GM18867 (cell line): ENCODE results near the gene TMEM175.

ENCODE experiments used
- ATAC-seq: cut with Tn5 transposase; IDR thresholded peaks from one replicate; pipeline ENCODE4 v1.9.1; 2021; ENCODE audit warnings: mild to moderate bottlenecking, moderate library complexity; ENCODE audit not compliant: unreplicated experiment

Gene TMEM175

DNA sequence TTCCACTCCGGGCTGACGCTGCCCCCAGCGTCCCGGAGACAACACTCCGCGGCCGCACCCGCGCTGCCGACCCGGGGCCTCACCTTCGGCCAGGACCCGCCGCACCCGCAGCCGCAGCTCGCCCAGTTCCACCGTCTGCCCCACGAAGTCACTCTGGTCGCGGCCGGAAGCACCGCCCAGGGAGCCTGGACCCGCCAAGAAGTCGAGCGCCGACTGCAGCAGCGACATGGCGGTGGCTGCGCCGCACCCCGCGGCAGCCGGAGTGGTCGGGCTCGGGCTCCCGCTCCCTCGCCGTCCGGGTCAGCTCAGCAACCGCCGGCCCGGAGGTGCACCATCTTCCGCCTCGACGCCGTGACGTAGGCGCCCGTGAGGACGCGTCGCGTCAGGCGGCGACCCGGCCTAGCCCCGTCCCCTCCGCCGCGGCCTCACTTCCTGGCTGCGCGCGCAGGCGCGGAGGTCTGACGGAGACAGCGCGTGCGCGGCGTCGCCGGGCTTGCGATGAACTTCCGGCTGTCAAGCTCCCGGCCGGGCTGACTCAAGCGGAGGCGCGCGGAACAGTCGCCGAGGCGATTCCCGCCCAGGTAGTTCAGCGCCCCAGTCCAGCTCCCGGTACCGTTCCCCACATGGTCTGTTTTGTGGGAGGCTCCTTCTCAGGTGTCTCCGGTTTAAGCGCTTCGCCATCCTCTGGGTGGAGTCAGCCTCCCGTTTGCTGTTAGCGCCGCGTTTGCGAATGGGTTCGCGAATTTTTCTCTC lies at the start of gene TMEM175, which contains the start of gene GAK:
Gene TMEM175 (plus strand): TSS at position 501 of the 753 bp plus-strand sequence. CDS start 15,280 bp downstream, outside the sequence.
Gene GAK (minus strand): TSS at position 357 of the 753 bp plus-strand sequence. CDS start 129 bp downstream, at position 228.
- ATAC-seq = peak; percentile 88

DNA sequence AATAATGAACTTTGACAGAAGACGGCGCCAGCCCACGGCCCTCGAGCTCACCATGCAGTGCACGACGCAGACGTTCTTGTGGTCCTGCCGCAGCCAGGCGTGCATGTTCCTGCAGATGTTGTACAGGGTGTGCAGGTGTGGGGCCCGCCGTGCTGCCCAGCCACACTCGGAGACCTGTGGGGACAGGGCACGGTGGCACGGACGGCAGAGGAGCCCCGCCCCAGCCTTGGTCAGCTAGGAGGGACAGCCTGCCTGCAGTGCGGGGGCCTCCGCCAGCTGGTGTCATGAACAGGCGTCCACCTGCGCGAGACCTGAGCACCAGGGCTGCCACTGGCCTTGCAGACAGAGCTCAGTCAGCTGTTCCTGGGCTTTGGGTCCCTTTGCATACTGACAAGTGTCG lies 49.6 kb upstream of the TMEM175 start:
- ATAC-seq = no peak

GRCh38 chr4:883377-884095 lies 48.7 kb upstream of the TMEM175 start:
- no peak for ATAC-seq

GRCh38 chr4:884259-884658 lies 48.0 kb upstream of the TMEM175 start:
- no peak for ATAC-seq

GRCh38 chr4:884896-885295 lies 47.4 kb upstream of the TMEM175 start:
- no peak for ATAC-seq

DNA sequence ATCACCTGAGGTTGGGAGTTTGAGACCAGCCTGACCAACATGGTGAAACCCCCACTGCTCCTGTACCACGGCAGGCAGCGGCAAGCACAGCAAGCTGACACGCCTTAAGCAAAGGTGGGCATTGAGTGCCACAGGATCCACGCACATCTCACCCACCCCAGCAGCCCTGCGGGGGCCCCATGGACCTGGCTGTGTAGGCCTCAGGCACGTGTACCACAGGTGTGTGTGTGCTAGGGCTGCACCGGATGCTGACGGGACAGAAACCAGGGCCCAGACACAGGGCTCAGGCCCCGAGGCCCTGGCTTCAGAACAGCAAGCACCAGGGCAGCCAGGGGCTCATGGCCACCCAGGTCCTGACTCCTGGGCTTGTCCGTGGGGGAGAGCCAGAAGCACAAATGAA lies 46.9 kb upstream of the TMEM175 start:
- no peak for ATAC-seq

- ATAC-seq = no peak
These were observed 46.0 kb upstream of the TMEM175 start for GRCh38 chr4:886244-886643.

- no peak for ATAC-seq
These were observed 45.1 kb upstream of the TMEM175 start for GRCh38 chr4:887034-887763.

DNA sequence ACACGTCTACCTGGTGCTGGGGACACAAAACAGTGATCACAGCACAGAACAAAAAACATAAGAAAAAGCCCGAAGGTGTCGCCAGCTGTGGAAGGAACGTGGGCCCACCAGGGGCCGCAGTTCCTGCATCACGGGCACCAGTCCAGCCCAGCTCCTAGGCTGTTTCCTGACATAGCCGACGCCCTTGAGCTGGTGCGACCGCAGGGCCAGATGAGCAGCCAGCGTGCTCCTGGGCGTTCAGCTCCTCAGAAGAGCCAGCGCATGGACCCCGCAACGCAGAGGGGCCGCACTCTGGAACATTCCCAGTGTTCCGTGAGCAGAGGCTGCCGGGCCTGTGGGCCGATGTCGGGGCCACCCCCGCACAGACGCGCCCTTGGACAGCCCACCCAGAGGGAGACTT lies 44.2 kb upstream of the TMEM175 start:
- ATAC-seq = no peak

DNA sequence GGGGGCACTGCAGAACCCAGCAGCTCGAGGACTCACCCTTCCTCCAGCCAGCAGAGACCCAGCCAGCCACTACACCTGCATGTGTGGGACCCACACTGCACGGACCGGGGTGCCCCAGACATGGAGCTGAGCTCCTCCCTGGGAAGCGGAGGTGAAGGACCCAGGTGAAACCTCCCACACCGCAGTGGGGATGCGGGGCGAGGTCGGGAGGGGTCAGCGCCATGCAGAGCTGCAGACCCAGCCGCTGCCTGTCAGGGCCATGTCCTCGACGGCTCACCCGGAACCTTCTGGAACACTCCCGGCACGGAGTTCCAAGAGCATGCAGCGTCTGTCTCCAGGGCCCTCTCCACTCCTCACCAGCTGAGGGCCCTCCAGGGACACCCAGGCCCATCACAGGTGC lies 42.7 kb upstream of the TMEM175 start:
- no peak for ATAC-seq

- no peak for ATAC-seq
These were observed 42.1 kb upstream of the TMEM175 start for GRCh38 chr4:890036-890695.

DNA sequence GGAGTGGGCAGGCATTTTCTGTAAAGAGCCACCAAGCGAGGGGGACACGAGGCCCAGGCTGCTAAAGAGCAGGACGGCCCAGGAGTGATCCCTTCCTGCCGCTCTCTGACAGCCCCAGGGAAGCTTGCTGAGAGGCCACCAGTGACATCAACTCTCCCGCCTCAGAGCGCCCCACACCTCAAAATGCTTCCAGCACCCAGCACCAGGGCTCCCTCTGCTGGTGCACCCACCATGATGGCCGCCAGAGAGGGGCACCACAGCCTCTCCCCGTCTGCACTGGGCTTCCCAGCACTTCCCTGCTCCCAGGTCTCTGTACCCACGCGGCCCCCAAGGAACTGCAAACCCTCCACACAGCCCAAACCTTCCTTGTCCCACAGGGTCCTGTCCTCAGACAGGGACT lies 40.5 kb upstream of the TMEM175 start:
- no peak for ATAC-seq

- ATAC-seq = no peak
These were observed 39.5 kb upstream of the TMEM175 start for GRCh38 chr4:892780-893179.

DNA sequence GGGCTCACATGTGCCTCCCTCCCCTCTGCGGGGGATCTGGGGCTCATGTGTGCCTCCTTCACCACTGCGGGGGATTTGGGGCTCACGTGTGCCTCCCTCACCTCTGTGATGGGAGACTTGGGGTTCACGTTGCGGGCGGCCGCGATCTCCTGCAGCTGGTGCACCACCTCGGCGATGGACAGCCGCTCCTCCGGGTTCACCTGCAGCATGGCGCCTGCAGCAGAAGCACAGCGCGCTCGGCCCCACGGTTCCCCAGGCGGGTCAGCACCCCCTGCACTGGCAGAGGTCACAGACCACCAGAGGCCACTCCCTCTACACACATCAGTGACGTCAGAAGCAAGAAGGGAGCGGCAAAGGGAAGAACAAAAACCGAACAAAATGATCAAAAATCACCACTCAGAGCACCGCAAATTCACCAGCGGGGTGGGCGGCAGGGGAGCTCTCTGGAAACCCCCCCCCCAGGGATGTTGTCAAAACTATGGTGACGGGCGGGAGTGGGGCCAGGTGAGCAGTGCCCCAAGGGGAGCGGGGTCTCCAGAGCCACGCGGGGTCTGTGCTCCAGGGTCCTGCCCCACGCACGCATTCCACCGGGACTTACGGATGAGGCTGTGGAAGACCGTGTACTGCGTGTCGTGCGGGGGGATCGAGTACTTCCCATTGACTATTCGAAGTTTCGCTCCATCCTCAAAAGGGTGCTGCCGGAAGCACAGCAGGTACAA lies 38.8 kb upstream of the TMEM175 start:
- no peak for ATAC-seq

- no peak for ATAC-seq
These were observed 38.1 kb upstream of the TMEM175 start for GRCh38 chr4:893995-894705.

DNA sequence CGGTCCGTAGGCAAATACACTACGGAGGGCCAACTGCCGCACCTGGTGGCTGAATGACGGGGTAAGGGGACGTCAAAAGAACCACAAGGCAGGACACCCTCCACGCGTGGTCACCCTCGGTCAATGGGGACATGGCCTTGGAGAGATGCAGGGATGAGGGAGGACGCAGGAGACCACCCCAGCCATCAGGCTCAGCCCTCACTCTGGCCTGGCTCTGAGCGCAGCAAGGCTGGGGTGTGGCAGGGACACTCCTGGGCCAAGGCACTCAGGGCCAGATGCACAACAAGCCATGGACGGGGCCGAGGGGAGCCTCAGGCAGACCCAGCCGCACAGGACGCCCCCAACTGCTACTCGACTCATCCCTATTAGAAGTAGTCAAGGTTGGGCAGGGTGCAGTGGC lies 36.7 kb upstream of the TMEM175 start:
- no peak for ATAC-seq

GRCh38 chr4:896216-896615 lies 36.0 kb upstream of the TMEM175 start:
- no peak for ATAC-seq

- no peak for ATAC-seq
These were observed 35.6 kb upstream of the TMEM175 start for GRCh38 chr4:896630-897029.

- no peak for ATAC-seq
These were observed 34.1 kb upstream of the TMEM175 start for GRCh38 chr4:898123-898522.
